ENCODE data around the gene STK32B.

DNA sequence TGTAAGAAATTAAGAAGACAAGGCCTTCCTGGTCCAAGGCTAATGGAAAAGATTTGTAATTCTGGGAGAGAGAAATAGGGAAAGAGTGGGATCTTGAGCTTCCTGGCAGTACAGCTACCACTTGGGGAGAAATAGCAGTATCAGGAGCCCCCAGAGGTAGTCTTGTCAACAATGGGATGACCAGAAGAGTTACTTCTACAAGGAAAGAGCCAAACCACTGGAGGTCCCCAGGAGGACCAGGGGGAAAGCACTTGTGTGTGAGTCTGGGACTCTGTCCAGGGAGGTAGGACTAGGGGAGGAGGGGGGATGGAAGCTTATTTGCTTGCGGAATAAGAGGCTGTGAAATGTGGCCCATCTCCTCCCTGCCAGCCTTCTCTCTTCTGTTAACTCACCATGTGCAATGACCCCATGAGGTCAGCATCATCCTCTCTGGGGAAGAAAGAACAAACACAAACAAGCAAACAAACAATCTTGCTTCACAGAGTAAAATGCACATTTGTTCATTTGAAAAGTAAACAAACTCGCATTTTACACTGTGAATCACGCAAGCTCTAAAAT lies 160.1 kb downstream of the STK32B start:
- TF ChIP-seq, protein P1, sequence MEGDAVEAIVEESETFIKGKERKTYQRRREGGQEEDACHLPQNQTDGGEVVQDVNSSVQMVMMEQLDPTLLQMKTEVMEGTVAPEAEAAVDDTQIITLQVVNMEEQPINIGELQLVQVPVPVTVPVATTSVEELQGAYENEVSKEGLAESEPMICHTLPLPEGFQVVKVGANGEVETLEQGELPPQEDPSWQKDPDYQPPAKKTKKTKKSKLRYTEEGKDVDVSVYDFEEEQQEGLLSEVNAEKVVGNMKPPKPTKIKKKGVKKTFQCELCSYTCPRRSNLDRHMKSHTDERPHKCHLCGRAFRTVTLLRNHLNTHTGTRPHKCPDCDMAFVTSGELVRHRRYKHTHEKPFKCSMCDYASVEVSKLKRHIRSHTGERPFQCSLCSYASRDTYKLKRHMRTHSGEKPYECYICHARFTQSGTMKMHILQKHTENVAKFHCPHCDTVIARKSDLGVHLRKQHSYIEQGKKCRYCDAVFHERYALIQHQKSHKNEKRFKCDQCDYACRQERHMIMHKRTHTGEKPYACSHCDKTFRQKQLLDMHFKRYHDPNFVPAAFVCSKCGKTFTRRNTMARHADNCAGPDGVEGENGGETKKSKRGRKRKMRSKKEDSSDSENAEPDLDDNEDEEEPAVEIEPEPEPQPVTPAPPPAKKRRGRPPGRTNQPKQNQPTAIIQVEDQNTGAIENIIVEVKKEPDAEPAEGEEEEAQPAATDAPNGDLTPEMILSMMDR (IDR thresholded peaks at IDR 0.05 in 8 of 11, conservative IDR thresholded peaks at IDR 0.05 in 3 of 11) = no peak
- TF ChIP-seq POLR2A (IDR thresholded peaks at IDR 0.05) (no peak), POLR2AphosphoS5 (IDR thresholded peaks at IDR 0.05) (no peak)

Data from spleen (tissue), 7 donors.